SH-SY5Y (cell line): ENCODE data around the gene PARP2.

Source experiments
- GATA2 ChIP-seq: IDR thresholded peaks from 2 replicates; pipeline ENCODE4 v1.6.1; 2011; ENCODE audit warnings: mild to moderate bottlenecking, low read depth, low read length
- GATA3 ChIP-seq: IDR thresholded peaks from 2 replicates; pipeline ENCODE4 v1.6.1; 2011; ENCODE audit warnings: low read depth, mild to moderate bottlenecking, low read length, moderate library complexity

PARP2 gene

GRCh38 chr14:20380681-20381080 lies 37.2 kb downstream of the PARP2 start:
- TF ChIP-seq GATA2, result no peak

GRCh38 chr14:20381341-20381740 lies 37.9 kb downstream of the PARP2 start:
- TF ChIP-seq GATA3 (no peak), GATA2 (no peak)

- no peak for TF ChIP-seq GATA3
- no peak for TF ChIP-seq GATA2
These were observed 39.1 kb downstream of the PARP2 start for GRCh38 chr14:20382526-20382925.

- TF ChIP-seq GATA2 (no peak), GATA3 (no peak)
These were observed 39.6 kb downstream of the PARP2 start for GRCh38 chr14:20383032-20383431.

- TF ChIP-seq GATA3 (no peak), GATA2 (no peak)
These were observed 40.2 kb downstream of the PARP2 start for GRCh38 chr14:20383636-20384035.

- no peak for TF ChIP-seq GATA2
- TF ChIP-seq GATA3, result no peak
These were observed 40.9 kb downstream of the PARP2 start for GRCh38 chr14:20384321-20384720.

GRCh38 chr14:20384886-20385285 lies 41.5 kb downstream of the PARP2 start:
- TF ChIP-seq GATA2 (no peak), GATA3 (no peak)

GRCh38 chr14:20386276-20386855 lies 42.9 kb downstream of the PARP2 start:
- TF ChIP-seq GATA3, result no peak
- TF ChIP-seq GATA2, result no peak

- TF ChIP-seq GATA3 (no peak), GATA2 (no peak)
These were observed 44.1 kb downstream of the PARP2 start for GRCh38 chr14:20387576-20387975.

- TF ChIP-seq GATA3 (no peak), GATA2 (no peak)
These were observed 44.7 kb downstream of the PARP2 start for GRCh38 chr14:20388159-20388558.

GRCh38 chr14:20391505-20391904 lies 48.1 kb downstream of the PARP2 start:
- TF ChIP-seq GATA3 (no peak), GATA2 (no peak)

- TF ChIP-seq GATA3, result no peak
- no peak for TF ChIP-seq GATA2
These were observed 54.1 kb downstream of the PARP2 start for GRCh38 chr14:20397511-20397910.

- TF ChIP-seq GATA2 (no peak), GATA3 (no peak)
These were observed 57.1 kb downstream of the PARP2 start for GRCh38 chr14:20400589-20400964.

GRCh38 chr14:20400965-20401593 lies 57.6 kb downstream of the PARP2 start:
- TF ChIP-seq GATA3 (no peak), GATA2 (no peak)

- TF ChIP-seq GATA2, result no peak
- no peak for TF ChIP-seq GATA3
These were observed 60.1 kb downstream of the PARP2 start for GRCh38 chr14:20403521-20403920.
